MCF 10A (cell line): ENCODE data around the gene UNC93A. TPM values are rescaled to one million over a fixed set of nuclear protein-coding genes. Genes with fewer than 3 reads are reported as not detected.
"Not testable (repeated sequence)": the region's sequence is repeated elsewhere in the genome, so short reads cannot be mapped to it uniquely, and the experiment has no call there.

Experiments
- BruUV-seq: library from RNA; stranded (reverse); fragments of 400-500 nt; replicated peaks from 2 replicates; lab custom pipeline; 2021; lab: Mats Ljungman, UMichigan
- CTCF ChIA-PET: fragments of 300-600 bp; sonication (Branson Sonifier 250); formaldehyde crosslinking; extraction: SDS; loops from one replicate; lab custom pipeline; 2021; ENCODE audit warnings: antibody characterized with exemption, inconsistent platforms; lab: Yijun Ruan, JAX
- POLR2A ChIA-PET: fragments of 300-600, 350-650 bp; sonication (Branson Sonifier 250); formaldehyde crosslinking; extraction: SDS; loops from one replicate; lab custom pipeline; 2020; ENCODE audit warnings: antibody characterized with exemption, inconsistent platforms; lab: Yijun Ruan, JAX
- DNase-seq: peaks from one replicate; pipeline ENCODE4 v3.0.0-alpha.2; 2018; ENCODE audit not compliant: unreplicated experiment
- H3K27ac Mint-ChIP-seq: one replicate; pipeline ENCODE4 v1.8.0; 2022; ENCODE audit warnings: mild to moderate bottlenecking, low read depth, mixed read lengths; ENCODE audit not compliant: unreplicated experiment
- H3K27me3 Mint-ChIP-seq: one replicate; pipeline ENCODE4 v1.8.0; 2022; ENCODE audit warnings: mixed read lengths; ENCODE audit not compliant: insufficient read depth, unreplicated experiment
- H3K36me3 Mint-ChIP-seq: one replicate; pipeline ENCODE4 v1.8.0; 2022; ENCODE audit warnings: mild to moderate bottlenecking, moderate library complexity, mixed read lengths; ENCODE audit not compliant: insufficient read depth, unreplicated experiment
- H3K4me1 Mint-ChIP-seq: one replicate; pipeline ENCODE4 v1.8.0; 2022; ENCODE audit warnings: mixed read lengths; ENCODE audit not compliant: insufficient read depth, unreplicated experiment
- H3K4me3 Mint-ChIP-seq: one replicate; pipeline ENCODE4 v1.8.0; 2022; ENCODE audit warnings: mild to moderate bottlenecking, moderate library complexity, mixed read lengths; ENCODE audit not compliant: unreplicated experiment
- H3K9me3 Mint-ChIP-seq: one replicate; pipeline ENCODE4 v1.8.0; 2022; ENCODE audit warnings: mixed read lengths; ENCODE audit not compliant: unreplicated experiment
- CTCF ChIP-seq: fragments of 200-600 bp; IDR thresholded peaks from one replicate; pipeline ENCODE4 v1.8.0; 2022; ENCODE audit warnings: antibody characterized with exemption, mild to moderate bottlenecking; ENCODE audit not compliant: unreplicated experiment
- intact Hi-C: fragments of 100-400 bp; cut with micrococcal nuclease; formaldehyde crosslinking; loops from 2 replicates; pipeline ENCODE4 v1.14.1; 2022
- total RNA-seq: library from RNA; stranded (reverse); gene quantifications from 2 replicates; pipeline ENCODE4 v1.2.3, GENCODE V29; 2022

Gene UNC93A
- total RNA-seq, 1 experiment from 2014 or later: not detected

GRCh38 chr6:167287513-167288048, 3.5 kb upstream of the UNC93A start:
- TF ChIP-seq CTCF: no peak
- H3K4me1 Mint-ChIP-seq: no peaks in the 10 kb centered on the region
- intact Hi-C loops: no loop called here
- ChIA-PET CTCF (interaction anchor here (0.6 to 2.2 kb wide), 7 partner anchors 16 to 649 kb away, joined by 3 to 8 read pairs (median 4); no protein-coding TSS in a partner anchor), POLR2A (no interaction called here)
- no TSS peak for BruUV-seq
- H3K27me3 Mint-ChIP-seq: peaks cover 41% of the 10 kb centered on the region
- H3K9me3 Mint-ChIP-seq: no peaks in the 10 kb centered on the region
- no peak overlapping the region for H3K4me3 Mint-ChIP-seq
- H3K36me3 Mint-ChIP-seq: no peaks in the 10 kb centered on the region
- no peak overlapping the region for H3K27ac Mint-ChIP-seq
- DNase-seq: no peak

- intact Hi-C loops, H3K4me3 Mint-ChIP-seq, BruUV-seq: not testable (repeated sequence)
Observed at GRCh38 chr6:167288591-167289225, 2.4 kb upstream of the UNC93A start.

DNA sequence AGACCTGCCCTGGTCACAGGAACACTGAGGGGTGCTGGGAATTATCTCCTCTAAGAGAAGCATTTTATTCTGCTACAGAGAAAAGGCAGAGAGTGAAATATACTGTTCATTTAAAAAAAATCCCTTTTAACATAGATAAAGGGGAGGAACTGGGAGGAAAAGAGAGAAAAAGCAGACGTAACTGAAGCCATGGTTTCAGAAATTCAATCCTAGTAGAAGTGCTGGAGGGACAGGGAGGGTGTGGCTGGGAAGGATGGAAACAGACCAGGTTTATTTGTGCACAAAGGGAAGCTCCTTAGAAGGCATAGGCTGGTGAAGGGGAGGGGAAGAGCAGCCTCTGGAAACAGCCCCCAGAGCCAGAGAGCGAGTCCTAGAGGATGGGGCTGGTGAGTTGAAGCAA, 1.8 kb upstream of the UNC93A start:
- BruUV-seq, H3K4me3 Mint-ChIP-seq, H3K4me1 Mint-ChIP-seq, H3K27ac Mint-ChIP-seq, H3K9me3 Mint-ChIP-seq, POLR2A ChIA-PET, intact Hi-C loops, DNase-seq, H3K36me3 Mint-ChIP-seq: not testable (repeated sequence)
- peaks cover 38% of the 10 kb centered on the region for H3K27me3 Mint-ChIP-seq
- CTCF ChIA-PET: interaction anchor here (0.8 to 2.2 kb wide), 4 partner anchors 8 to 70 kb away, joined by 3 to 8 read pairs (median 6); no protein-coding TSS in a partner anchor

More at GRCh38 chr6:167288591-167289225, 2.4 kb upstream of the UNC93A start:
- H3K27ac Mint-ChIP-seq, H3K36me3 Mint-ChIP-seq, H3K4me1 Mint-ChIP-seq, H3K9me3 Mint-ChIP-seq, POLR2A ChIA-PET: not testable (repeated sequence)
- peak; percentile 44 for TF ChIP-seq CTCF
- CTCF ChIA-PET: interaction anchor here (0.8 to 2.2 kb wide), 3 partner anchors 30 to 253 kb away, joined by 3 to 8 read pairs (median 3); no protein-coding TSS in a partner anchor
- H3K27me3 Mint-ChIP-seq: peaks cover 43% of the 10 kb centered on the region
- peak; percentile 21 for DNase-seq

- ChIA-PET CTCF (interaction anchor here (0.8 to 1.2 kb wide), 3 partner anchors 73 to 539 kb away, joined by 3 to 6 read pairs (median 3); no protein-coding TSS in a partner anchor), POLR2A (interaction anchor here (0.6 kb wide), 1 partner anchor 103 kb away, joined by 4 read pairs; no protein-coding TSS in a partner anchor)
- no peaks in the 10 kb centered on the region for H3K9me3 Mint-ChIP-seq
- H3K27ac Mint-ChIP-seq: no peak overlapping the region
- intact Hi-C loops: no loop called here
- no peaks in the 10 kb centered on the region for H3K36me3 Mint-ChIP-seq
- TF ChIP-seq CTCF: no peak
- DNase-seq: no peak
- no peak overlapping the region for H3K4me3 Mint-ChIP-seq
- peaks cover 60% of the 10 kb centered on the region for H3K27me3 Mint-ChIP-seq
- no TSS peak for BruUV-seq
- H3K4me1 Mint-ChIP-seq: no peaks in the 10 kb centered on the region
Observed at GRCh38 chr6:167291623-167292300, 647 bp downstream of the UNC93A start.
